Neural progenitor cell (in vitro differentiated cells): ENCODE results near the gene ZNF462.

ENCODE experiments used
- CTCF ChIP-seq: fragments of 200-600 bp; sonication (generic); IDR thresholded peaks from 2 replicates; pipeline ENCODE4 v1.5.1; 2017; ENCODE audit warnings: antibody characterized with exemption, mild to moderate bottlenecking
- EZH2 ChIP-seq: fragments of 200-600 bp; sonication (generic); IDR thresholded peaks from 2 replicates; pipeline ENCODE4 v1.6.1; 2017; ENCODE audit warnings: antibody characterized with exemption, mild to moderate bottlenecking, moderate library complexity
- EZH2phosphoT487 ChIP-seq: fragments of 200-600 bp; sonication (generic); IDR thresholded peaks from 2 replicates; pipeline ENCODE4 v1.6.1; 2017; ENCODE audit warnings: antibody characterized with exemption

GRCh38 chr9:106930477-106930876, 67.5 kb downstream of the ZNF462 start:
- no peak for TF ChIP-seq CTCF
- no peak for TF ChIP-seq EZH2
- TF ChIP-seq EZH2phosphoT487 = no peak
